Germinal center (tissue), 1 donor: Measurements from ENCODE around the gene TAP1.
"Not testable (repeated sequence)": the region's sequence is repeated elsewhere in the genome, so short reads cannot be mapped to it uniquely, and the experiment has no call there.

Experiments
- DNase-seq: peaks from one replicate; pipeline ENCODE4 v3.0.0; 2012; ENCODE audit warnings: mixed read lengths, low spot score

The TAP1 gene

GRCh38 chr6:32853541-32854375 lies at the start of gene TAP1, which contains the start of gene PSMB9:
TSS of gene TAP1 (minus strand) at chr6:32853704. CDS start at chr6:32853636, 68 bp downstream.
TSS of gene PSMB9 (plus strand) at chr6:32854192. CDS start at chr6:32854230, 38 bp downstream.
- peak; percentile 91 for DNase-seq

- no peak for DNase-seq
These were observed 41.5 kb upstream of the TAP1 start for GRCh38 chr6:32895006-32895345.

GRCh38 chr6:32894085-32895005 lies 40.8 kb upstream of the TAP1 start:
- peak; percentile 100 for DNase-seq

GRCh38 chr6:32890831-32891230 lies 37.3 kb upstream of the TAP1 start:
- DNase-seq, result no peak

GRCh38 chr6:32889533-32889932 lies 36.0 kb upstream of the TAP1 start:
- DNase-seq, result no peak

GRCh38 chr6:32888576-32888975 lies 35.1 kb upstream of the TAP1 start:
- DNase-seq, result no peak

GRCh38 chr6:32887616-32888015 lies 34.1 kb upstream of the TAP1 start:
- DNase-seq, result no peak

- DNase-seq, result no peak
These were observed 33.3 kb upstream of the TAP1 start for GRCh38 chr6:32886681-32887383.

GRCh38 chr6:32885698-32886286 lies 32.3 kb upstream of the TAP1 start:
- peak; percentile 69 for DNase-seq

GRCh38 chr6:32883789-32884188 lies 30.3 kb upstream of the TAP1 start:
- DNase-seq, result no peak

- no peak for DNase-seq
These were observed 29.4 kb upstream of the TAP1 start for GRCh38 chr6:32882879-32883250.

GRCh38 chr6:32880962-32881361 lies 27.5 kb upstream of the TAP1 start:
- not testable (repeated sequence) for DNase-seq

GRCh38 chr6:32879691-32880090 lies 26.2 kb upstream of the TAP1 start:
- no peak for DNase-seq

GRCh38 chr6:32876603-32877002 lies 23.1 kb upstream of the TAP1 start:
- DNase-seq, result no peak

GRCh38 chr6:32873947-32874346 lies 20.4 kb upstream of the TAP1 start:
- not testable (repeated sequence) for DNase-seq

GRCh38 chr6:32868257-32868788 lies 14.8 kb upstream of the TAP1 start:
- peak; percentile 67 for DNase-seq

- DNase-seq, result no peak
These were observed 14.2 kb upstream of the TAP1 start for GRCh38 chr6:32867554-32868256.

- DNase-seq, result peak; percentile 53
These were observed 13.5 kb upstream of the TAP1 start for GRCh38 chr6:32867022-32867477.

GRCh38 chr6:32865724-32866443 lies 12.4 kb upstream of the TAP1 start:
- DNase-seq, result no peak

GRCh38 chr6:32862725-32863124 lies 9.2 kb upstream of the TAP1 start:
- no peak for DNase-seq
